ACC112 (cell line): ENCODE measurements around the gene PROKR1.
A peak's percentile ranks its signal among the peaks of the same experiment; 100 is the strongest.
"Not testable (repeated sequence)": the region's sequence is repeated elsewhere in the genome, so short reads cannot be mapped to it uniquely, and the experiment has no call there.

Experiments
- H2AFZ ChIP-seq: fragments of 200-600 bp; sonication (generic); one replicate; pipeline ENCODE4 v1.6.0; 2017; ENCODE audit warnings: antibody characterized with exemption, low read length; ENCODE audit not compliant: unreplicated experiment
- H3K27ac ChIP-seq: fragments of 200-600 bp; sonication (generic); 2 replicates; pipeline ENCODE4 v1.5.1; 2014; ENCODE audit warnings: low read depth, mild to moderate bottlenecking, antibody characterized with exemption, low read length, moderate library complexity
- H3K27me3 ChIP-seq: fragments of 200-600 bp; sonication (generic); 2 replicates; pipeline ENCODE4 v1.6.1; 2014; ENCODE audit warnings: mild to moderate bottlenecking, antibody characterized with exemption, low read length, moderate library complexity, mixed read lengths; ENCODE audit not compliant: insufficient read depth
- H3K36me3 ChIP-seq: fragments of 200-600 bp; sonication (generic); 2 replicates; pipeline ENCODE4 v1.6.1; 2016; ENCODE audit warnings: mild to moderate bottlenecking, antibody characterized with exemption, low read length, moderate library complexity, mixed read lengths; ENCODE audit not compliant: insufficient read depth
- H3K4me1 ChIP-seq: fragments of 200-600 bp; sonication (generic); one replicate; pipeline ENCODE4 v1.6.1; 2016; ENCODE audit warnings: low read length, mixed read lengths; ENCODE audit not compliant: insufficient read depth, unreplicated experiment, control insufficient read depth
- H3K4me3 ChIP-seq: fragments of 200-600 bp; sonication (generic); 2 replicates; pipeline ENCODE4 v1.5.1; 2014; ENCODE audit warnings: mild to moderate bottlenecking, low read depth, low read length
- H3K79me2 ChIP-seq: fragments of 200-600 bp; sonication (generic); one replicate; pipeline ENCODE4 v1.6.0; 2016; ENCODE audit warnings: low read length; ENCODE audit not compliant: control insufficient read depth, unreplicated experiment, insufficient read depth

PROKR1 gene

GRCh38 chr2:68643011-68643873, at the start of gene PROKR1:
Gene PROKR1, plus strand, starts transcription at chr2:68643579. Its CDS starts 2,243 bp downstream, at chr2:68645822.
- Histone ChIP-seq H3K4me3 (peak within 1 kb of the TSS; percentile 75), H3K4me1 (no peaks in the 10 kb centered on the region), H3K27me3 (peaks cover 92% of the 10 kb centered on the region), H3K27ac (no peak within 1 kb of the TSS), H3K36me3 (no peaks in the 10 kb centered on the region), H3K79me2 (no peaks in the 10 kb centered on the region), H2AFZ (peak within 1 kb of the TSS; percentile 51)

DNA sequence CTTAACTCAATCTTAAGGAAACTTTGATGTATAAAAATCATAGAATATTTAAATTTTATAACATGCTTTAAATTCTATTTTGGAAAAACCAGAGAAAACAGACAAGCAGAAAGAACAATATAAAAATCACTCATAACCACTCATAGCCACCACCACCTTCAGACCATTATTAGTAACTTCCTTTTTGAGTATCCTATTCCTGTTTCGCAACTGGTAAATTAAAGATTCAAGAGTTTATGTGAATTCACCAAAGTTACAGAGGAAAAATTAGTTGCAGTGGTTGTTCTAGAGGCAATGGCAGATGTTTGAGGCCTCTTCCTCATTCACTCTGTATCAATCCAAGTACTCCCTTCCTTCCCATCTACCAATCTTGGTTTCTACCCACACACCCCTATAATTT, 49.3 kb upstream of the PROKR1 start:
- Histone ChIP-seq H3K27me3 (no peaks in the 10 kb centered on the region), H3K4me1 (no peaks in the 10 kb centered on the region), H3K27ac (no peak overlapping the region), H3K4me3 (no peak overlapping the region), H3K79me2 (no peaks in the 10 kb centered on the region), H3K36me3 (no peaks in the 10 kb centered on the region), H2AFZ (no peak overlapping the region)

GRCh38 chr2:68594674-68595492, 48.5 kb upstream of the PROKR1 start:
- Histone ChIP-seq H3K36me3 (no peaks in the 10 kb centered on the region), H3K27ac (no peak overlapping the region), H2AFZ (no peak overlapping the region), H3K79me2 (no peaks in the 10 kb centered on the region), H3K4me3 (no peak overlapping the region), H3K27me3 (no peaks in the 10 kb centered on the region), H3K4me1 (no peaks in the 10 kb centered on the region)

DNA sequence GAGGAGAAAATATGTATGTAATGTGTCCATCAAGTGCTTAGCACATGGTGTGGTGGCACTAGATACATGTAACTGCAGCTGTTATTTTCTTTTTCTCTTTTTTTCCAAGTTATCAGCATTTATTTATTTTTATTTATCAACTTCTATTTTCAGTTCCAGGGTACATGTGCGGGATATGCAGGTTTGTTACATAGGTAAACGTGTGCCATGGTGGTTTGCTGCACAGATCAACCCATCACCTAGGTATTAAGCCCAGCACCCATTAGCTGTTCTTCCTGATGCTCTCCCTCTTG, 47.9 kb upstream of the PROKR1 start:
- not testable (repeated sequence) for H3K36me3 ChIP-seq, H3K4me3 ChIP-seq, H2AFZ ChIP-seq, H3K27me3 ChIP-seq, H3K4me1 ChIP-seq, H3K79me2 ChIP-seq, H3K27ac ChIP-seq

GRCh38 chr2:68600495-68600894, 42.9 kb upstream of the PROKR1 start:
- not testable (repeated sequence) for H2AFZ ChIP-seq, H3K36me3 ChIP-seq, H3K4me1 ChIP-seq, H3K27ac ChIP-seq, H3K79me2 ChIP-seq, H3K4me3 ChIP-seq, H3K27me3 ChIP-seq

- Histone ChIP-seq H3K36me3 (no peaks in the 10 kb centered on the region), H3K27ac (no peak overlapping the region), H3K4me1 (no peaks in the 10 kb centered on the region), H2AFZ (no peak overlapping the region), H3K27me3 (no peaks in the 10 kb centered on the region; the same call in 1 of the 2 replicates), H3K4me3 (no peak overlapping the region), H3K79me2 (no peaks in the 10 kb centered on the region)
Measured at GRCh38 chr2:68603059-68603458, 40.3 kb upstream of the PROKR1 start.

DNA sequence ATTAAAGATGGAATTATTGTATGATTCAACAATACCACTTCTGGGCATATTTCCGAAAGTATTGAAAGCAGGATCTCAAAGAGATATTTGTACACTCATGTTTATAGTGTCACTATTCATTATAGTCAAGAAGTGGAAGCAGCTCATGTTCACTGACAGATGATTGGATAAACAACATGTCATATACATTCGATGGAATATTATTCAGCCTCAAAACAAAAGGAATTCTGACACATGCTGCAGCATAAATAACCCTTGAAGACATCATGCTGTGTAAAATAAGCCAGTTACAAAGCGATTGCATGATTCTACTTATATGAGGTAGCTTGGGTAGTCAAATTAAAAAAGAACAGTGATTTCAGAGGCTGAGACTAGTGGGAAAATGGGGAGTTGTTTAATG, 39.3 kb upstream of the PROKR1 start:
- no peaks in the 10 kb centered on the region for H3K36me3 ChIP-seq
- H2AFZ ChIP-seq, result no peak overlapping the region
- H3K27me3 ChIP-seq, result peaks cover 7% of the 10 kb centered on the region; the same call in 1 of the 2 replicates
- no peaks in the 10 kb centered on the region for H3K4me1 ChIP-seq
- no peak overlapping the region for H3K27ac ChIP-seq
- H3K79me2 ChIP-seq, result no peaks in the 10 kb centered on the region
- H3K4me3 ChIP-seq, result no peak overlapping the region

GRCh38 chr2:68605939-68606338, 37.4 kb upstream of the PROKR1 start:
- peaks cover 12% of the 10 kb centered on the region for H3K27me3 ChIP-seq
- no peak overlapping the region for H2AFZ ChIP-seq
- H3K27ac ChIP-seq, result no peak overlapping the region
- no peak overlapping the region for H3K4me3 ChIP-seq
- H3K4me1 ChIP-seq, result no peaks in the 10 kb centered on the region
- H3K79me2 ChIP-seq, result no peaks in the 10 kb centered on the region
- no peaks in the 10 kb centered on the region for H3K36me3 ChIP-seq

DNA sequence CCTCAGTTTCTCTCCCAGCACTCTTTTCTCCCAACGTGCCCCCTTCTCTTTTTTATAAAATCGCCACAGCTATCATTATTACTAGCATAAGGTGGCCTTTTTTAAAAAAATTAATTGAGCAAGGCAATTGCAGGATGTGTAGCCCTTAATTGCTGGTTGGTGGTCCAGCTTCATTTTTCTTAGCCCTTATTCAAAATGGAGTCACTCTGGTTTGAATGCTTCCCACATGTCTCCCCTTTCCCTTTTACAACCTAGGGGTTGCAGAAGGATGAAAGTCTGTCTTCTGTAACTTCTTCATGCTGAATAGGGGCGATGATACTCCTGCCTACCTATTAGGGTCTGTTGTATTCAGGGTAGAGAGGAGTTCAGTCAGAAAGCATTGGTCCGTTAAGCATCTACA, 36.6 kb upstream of the PROKR1 start:
- H3K27me3 ChIP-seq, result peaks cover 12% of the 10 kb centered on the region
- H3K4me1 ChIP-seq, result no peaks in the 10 kb centered on the region
- no peak overlapping the region for H3K4me3 ChIP-seq
- no peaks in the 10 kb centered on the region for H3K36me3 ChIP-seq
- H3K79me2 ChIP-seq, result no peaks in the 10 kb centered on the region
- H3K27ac ChIP-seq, result no peak overlapping the region
- no peak overlapping the region for H2AFZ ChIP-seq

DNA sequence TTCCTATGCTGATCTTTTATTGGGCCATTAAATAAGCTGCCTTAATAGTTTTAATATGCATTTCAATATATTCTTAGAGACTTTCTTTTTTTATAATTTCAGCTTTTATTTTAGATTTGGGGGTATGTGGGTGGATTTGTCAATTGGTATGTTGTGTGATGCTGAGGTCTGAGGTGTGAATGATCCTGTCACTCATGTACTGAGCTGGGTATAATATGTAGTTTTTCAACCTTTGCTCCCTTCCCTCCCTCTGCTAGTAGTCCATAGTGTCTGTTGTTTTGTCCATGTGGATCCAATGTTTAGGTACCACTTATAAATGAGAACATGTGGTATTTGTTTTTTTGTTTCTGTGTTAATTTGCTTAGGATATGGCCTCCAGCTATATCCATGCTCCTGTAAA, 35.5 kb upstream of the PROKR1 start:
- H2AFZ ChIP-seq, result no peak overlapping the region
- H3K79me2 ChIP-seq, result no peaks in the 10 kb centered on the region
- no peaks in the 10 kb centered on the region for H3K4me1 ChIP-seq
- H3K4me3 ChIP-seq, result no peak overlapping the region
- peaks cover 12% of the 10 kb centered on the region for H3K27me3 ChIP-seq
- no peak overlapping the region for H3K27ac ChIP-seq
- no peaks in the 10 kb centered on the region for H3K36me3 ChIP-seq
